HFF-Myc (cell line): ENCODE data around the gene PLPP7.

Experiments used
- DNase-seq: peaks from one replicate; pipeline ENCODE4 v3.0.0-alpha.2; 2011; ENCODE audit warnings: low read depth; ENCODE audit errors: extremely low read depth
- H3K4me3 ChIP-seq: replicated peaks from 2 replicates; pipeline ENCODE4 v1.5.1; 2011; ENCODE audit warnings: low read depth, mild to moderate bottlenecking, control low read depth, low read length
- TF ChIP-seq, protein P1 (sequence below): IDR thresholded peaks from 2 replicates; pipeline ENCODE4 v1.5.1; 2012; ENCODE audit warnings: mild to moderate bottlenecking, low read depth, low read length, control low read depth; ENCODE audit errors: missing control alignments

Gene PLPP7

DNA sequence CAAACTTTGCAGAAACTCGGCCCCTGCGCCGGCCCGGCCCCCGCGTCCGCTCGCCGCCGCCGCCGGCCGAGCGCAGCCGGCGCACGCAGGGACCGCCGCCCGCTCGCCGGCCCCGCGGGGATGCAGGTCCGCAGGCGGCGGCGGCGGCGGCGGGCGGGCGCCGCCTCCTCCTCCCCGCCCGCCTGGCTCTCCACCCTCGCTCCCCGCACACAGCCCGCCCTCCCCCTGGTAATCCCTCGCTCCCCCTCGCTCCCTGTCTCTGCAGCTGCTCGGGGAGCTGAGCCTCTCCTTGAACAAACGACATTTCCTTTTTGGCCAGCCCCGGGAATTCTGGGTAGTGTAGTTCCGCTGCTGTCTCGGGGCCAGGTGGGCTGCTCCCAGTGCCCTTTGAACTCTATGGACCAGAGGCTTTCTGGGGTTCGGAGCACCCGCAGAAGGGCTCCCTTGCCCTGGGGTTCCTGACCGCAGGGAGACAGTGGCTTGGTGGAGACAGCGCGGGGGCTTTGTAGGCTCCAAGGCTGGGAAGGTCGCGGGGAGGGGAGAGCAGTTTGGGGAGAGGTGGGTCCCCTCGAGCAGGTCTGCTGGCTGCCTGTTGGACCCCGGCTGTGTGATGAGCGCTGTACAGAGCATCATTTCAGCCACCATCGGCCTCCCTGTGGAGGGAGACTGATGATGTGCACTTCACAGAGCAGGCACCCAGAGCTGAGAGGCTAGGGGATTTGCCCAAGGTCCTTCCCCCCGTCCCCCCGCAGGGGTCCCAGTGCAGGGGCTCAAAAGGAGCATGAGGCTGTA lies 11.4 kb upstream of the PLPP7 start:
- peak; percentile 22 for DNase-seq
- TF ChIP-seq, protein P1, sequence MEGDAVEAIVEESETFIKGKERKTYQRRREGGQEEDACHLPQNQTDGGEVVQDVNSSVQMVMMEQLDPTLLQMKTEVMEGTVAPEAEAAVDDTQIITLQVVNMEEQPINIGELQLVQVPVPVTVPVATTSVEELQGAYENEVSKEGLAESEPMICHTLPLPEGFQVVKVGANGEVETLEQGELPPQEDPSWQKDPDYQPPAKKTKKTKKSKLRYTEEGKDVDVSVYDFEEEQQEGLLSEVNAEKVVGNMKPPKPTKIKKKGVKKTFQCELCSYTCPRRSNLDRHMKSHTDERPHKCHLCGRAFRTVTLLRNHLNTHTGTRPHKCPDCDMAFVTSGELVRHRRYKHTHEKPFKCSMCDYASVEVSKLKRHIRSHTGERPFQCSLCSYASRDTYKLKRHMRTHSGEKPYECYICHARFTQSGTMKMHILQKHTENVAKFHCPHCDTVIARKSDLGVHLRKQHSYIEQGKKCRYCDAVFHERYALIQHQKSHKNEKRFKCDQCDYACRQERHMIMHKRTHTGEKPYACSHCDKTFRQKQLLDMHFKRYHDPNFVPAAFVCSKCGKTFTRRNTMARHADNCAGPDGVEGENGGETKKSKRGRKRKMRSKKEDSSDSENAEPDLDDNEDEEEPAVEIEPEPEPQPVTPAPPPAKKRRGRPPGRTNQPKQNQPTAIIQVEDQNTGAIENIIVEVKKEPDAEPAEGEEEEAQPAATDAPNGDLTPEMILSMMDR = no peak
- H3K4me3 ChIP-seq = peak overlapping the region; percentile 32

DNA sequence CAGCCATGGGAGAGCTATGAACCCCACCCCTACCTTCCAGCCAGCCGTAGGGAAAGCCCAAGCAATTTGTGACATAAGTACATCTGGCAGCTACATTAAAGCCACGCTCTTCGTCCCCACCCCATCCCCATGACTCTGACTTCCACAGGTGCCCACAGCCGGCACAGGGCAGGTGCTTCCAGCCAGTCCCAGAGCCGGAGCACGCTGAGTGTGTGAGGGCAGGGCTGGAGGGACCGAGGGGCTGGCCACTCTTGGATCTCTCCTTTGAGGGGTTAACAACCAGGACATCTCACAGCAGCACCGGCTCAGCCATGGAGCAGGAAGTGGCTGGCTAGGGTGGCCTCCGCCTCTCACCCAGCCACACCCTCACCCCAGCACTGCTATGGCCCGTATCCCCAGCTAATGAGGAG lies 10.8 kb upstream of the PLPP7 start:
- TF ChIP-seq, protein P1 = no peak
- no peak for DNase-seq
- no peak overlapping the region for H3K4me3 ChIP-seq

DNA sequence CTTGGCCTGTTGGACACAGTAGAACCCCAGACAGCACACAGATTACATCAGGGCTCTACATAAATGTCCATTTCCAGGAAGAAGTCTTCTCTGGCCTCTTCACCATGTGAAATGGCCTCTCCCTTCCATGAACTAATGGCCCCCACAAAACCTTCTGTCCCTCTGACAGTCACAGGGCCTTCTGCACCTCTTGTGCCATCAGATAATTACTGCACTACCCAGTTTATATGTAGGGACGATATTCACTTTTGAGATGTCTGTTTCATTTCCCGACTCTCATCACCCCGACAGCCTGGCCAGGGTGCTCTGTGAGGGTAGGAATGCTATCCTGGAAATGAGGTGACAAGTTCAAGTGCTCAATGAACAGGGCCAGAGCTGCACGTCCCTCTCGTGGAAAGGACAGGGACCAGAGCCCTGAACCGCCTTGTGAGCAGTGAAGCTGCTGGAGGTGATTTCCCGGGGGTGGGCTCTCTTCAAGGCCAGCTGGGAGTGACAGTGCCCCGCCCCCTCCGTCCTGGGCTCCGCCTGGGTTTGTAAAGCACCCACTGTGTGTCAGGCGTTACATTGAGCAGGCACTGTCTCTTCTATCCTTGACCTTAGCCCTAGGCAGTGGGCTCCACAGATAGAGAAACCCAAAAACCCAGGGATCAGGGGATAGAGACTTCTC lies 10.2 kb upstream of the PLPP7 start:
- H3K4me3 ChIP-seq = no peak overlapping the region
- TF ChIP-seq, protein P1 = no peak
- DNase-seq = no peak

DNA sequence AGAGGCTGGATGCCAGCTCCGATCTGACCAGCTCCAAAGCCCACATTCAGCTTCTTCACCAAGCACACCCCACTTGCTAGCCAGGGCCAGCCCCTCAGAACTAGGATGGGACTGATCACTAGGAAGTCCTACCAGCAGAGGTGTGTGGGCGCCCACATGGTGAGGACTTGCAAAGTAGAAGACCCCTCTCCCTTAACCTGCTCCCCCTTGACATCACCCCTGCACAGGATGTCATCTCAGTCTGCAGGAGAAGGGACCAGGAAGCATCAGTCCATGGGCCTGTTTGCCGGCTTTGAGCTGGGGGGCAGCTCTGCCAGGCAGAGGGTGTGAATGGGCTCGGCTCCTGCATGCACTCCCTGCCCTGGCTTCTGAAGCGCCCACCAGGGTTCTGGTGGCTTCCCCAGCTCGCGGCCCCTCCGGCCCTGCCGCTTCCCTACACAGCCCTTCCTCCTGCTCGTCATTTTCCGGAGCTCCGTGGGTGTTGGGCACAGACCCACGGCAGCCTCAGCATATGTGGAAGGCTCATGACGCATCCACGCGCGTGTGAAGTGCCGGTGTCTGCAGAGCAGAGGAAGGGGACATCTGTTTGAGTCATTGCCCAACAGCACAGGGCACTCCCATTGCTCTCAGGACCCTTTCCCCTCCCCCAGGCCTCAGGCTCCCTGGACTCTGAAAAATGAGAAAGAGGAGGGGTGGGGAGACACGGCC lies 9.5 kb upstream of the PLPP7 start:
- H3K4me3 ChIP-seq = no peak overlapping the region
- no peak for DNase-seq

DNA sequence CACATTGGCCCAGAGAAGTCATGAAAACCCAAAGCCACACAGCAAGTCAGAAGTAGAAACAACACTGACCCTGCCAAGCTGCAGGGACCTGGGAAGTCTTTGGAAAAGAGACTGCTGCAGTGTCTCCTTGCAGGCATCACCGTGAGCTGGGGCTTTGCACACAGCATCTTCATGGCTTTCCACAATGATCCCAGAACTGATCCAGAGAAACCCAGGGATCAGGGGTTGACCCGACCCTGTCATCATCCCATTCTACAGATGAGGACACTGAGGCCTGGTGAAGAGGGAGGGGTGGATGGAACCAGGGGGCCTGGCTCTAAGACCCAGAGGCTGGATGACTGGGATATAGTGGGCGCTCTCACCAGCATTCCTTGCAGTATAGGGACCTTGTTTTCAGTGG lies 8.9 kb upstream of the PLPP7 start:
- DNase-seq = no peak
- H3K4me3 ChIP-seq = no peak overlapping the region
- TF ChIP-seq, protein P1 = no peak

More for the DNA sequence above, 9.5 kb upstream of the PLPP7 start:
- TF ChIP-seq, protein P1 = no peak

DNA sequence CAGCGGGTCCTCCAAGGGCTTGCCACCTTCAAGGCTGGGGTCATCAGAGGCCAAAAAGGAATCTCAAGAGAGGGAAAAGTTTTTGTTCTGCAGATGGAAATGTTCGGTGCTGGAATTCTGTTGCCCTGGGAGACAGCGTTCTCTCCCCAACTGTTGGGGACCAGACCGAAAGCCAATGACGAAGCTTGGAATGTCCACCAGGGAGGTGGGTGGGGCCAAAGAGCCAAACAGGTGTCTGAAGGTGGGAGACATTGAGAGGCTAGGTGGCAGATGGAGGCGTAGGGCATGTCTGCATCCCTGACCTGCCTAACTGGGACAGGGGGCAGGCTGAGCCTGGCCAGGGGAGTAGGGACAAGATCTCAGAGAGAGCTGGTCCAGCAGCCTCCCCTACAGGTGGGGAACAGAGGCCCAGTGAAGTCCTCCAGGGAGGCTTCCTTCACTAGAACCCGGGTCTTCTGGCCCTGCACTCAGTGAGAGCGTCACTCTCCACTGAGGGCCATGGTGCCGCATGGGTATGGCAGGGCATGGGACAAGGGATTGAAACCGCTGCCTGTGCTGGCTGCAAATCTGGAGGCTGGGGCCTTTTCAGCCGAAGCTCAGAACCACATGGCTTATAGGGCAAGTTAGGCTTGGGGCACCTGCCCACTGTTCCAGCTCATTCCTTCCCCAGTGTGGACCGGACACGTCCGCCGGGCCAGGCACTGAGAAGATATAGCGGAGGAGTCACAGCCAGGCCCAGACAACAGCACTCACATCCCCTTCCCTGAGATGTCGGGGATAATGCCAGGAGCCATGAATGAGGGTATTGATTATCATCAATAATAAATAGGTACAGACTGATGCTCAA lies 8.2 kb upstream of the PLPP7 start:
- TF ChIP-seq, protein P1 = no peak
- H3K4me3 ChIP-seq = no peak overlapping the region
- DNase-seq = no peak
